HG03575 (cell line): ENCODE results near the gene PFAS.

ENCODE experiments used
- ATAC-seq: cut with Tn5 transposase; IDR thresholded peaks from one replicate; pipeline ENCODE4 v1.9.1; 2021; ENCODE audit not compliant: unreplicated experiment, insufficient number of reproducible peaks, low FRiP score; ENCODE audit errors: extremely low read depth

PFAS gene

GRCh38 chr17:8288336-8289102 is 39.4 kb downstream of the PFAS start, which contains the start of gene RANGRF:
RANGRF (plus strand) TSS chr17:8288670; CDS start chr17:8288789, 119 bp downstream.
- ATAC-seq: no peak

GRCh38 chr17:8289103-8289397 is 40.0 kb downstream of the PFAS start:
- no peak for ATAC-seq

- ATAC-seq: no peak
Measured at GRCh38 chr17:8290043-8290442, 41.0 kb downstream of the PFAS start.

- no peak for ATAC-seq
Measured at GRCh38 chr17:8292639-8293395, 43.7 kb downstream of the PFAS start.

- ATAC-seq: no peak
Measured at GRCh38 chr17:8294361-8294760, 45.3 kb downstream of the PFAS start.

GRCh38 chr17:8294814-8295316 is 45.8 kb downstream of the PFAS start:
- no peak for ATAC-seq

- ATAC-seq: no peak
Measured at GRCh38 chr17:8300226-8300625, 51.1 kb downstream of the PFAS start.

GRCh38 chr17:8300627-8301242 is 51.6 kb downstream of the PFAS start:
- ATAC-seq: no peak

GRCh38 chr17:8310601-8311123 is 61.6 kb downstream of the PFAS start:
- no peak for ATAC-seq

GRCh38 chr17:8311131-8311790 is 62.2 kb downstream of the PFAS start:
- ATAC-seq: no peak

- ATAC-seq: no peak
Measured at GRCh38 chr17:8312251-8312650, 63.2 kb downstream of the PFAS start.

GRCh38 chr17:8312726-8313600 is 63.9 kb downstream of the PFAS start:
- no peak for ATAC-seq

- no peak for ATAC-seq
Measured at GRCh38 chr17:8314797-8315763, 66.0 kb downstream of the PFAS start.

GRCh38 chr17:8315764-8316217 is 66.7 kb downstream of the PFAS start:
- ATAC-seq: no peak

GRCh38 chr17:8318010-8318935 is 69.2 kb downstream of the PFAS start:
- no peak for ATAC-seq
